ENCODE results near the gene KRTDAP. TPM values are rescaled to one million over a fixed set of nuclear protein-coding genes. Genes with fewer than 3 reads are reported as not detected.

Gene KRTDAP
- total RNA-seq, 2 experiments from 2014 or later = not detected

- ATAC-seq (peak; percentile 90), DNase-seq (peak; percentile 61)
- H3K4me1 Mint-ChIP-seq = peaks cover 52% of the 10 kb centered on the region
- CTCF ChIA-PET = interaction anchor here (1.2 to 4.8 kb wide), 3 partner anchors 11 to 98 kb away, joined by 6 to 20 read pairs (median 11); no protein-coding TSS in a partner anchor
- peaks cover 2% of the 10 kb centered on the region for H3K36me3 Mint-ChIP-seq
- H3K9me3 Mint-ChIP-seq (ENCODE audit: low read depth) = no peaks in the 10 kb centered on the region
- H3K27ac Mint-ChIP-seq = peak overlapping the region; percentile 60
- peak overlapping the region; percentile 17 for H3K4me3 Mint-ChIP-seq
- peaks cover 35% of the 10 kb centered on the region for H3K27me3 Mint-ChIP-seq
Observed at GRCh38 chr19:35451338-35452096, 38.7 kb downstream of the KRTDAP start.

GRCh38 chr19:35449359-35450043, 40.8 kb downstream of the KRTDAP start:
- no peaks in the 10 kb centered on the region for H3K9me3 Mint-ChIP-seq (ENCODE audit: low read depth)
- no peak overlapping the region for H3K4me3 Mint-ChIP-seq
- H3K27ac Mint-ChIP-seq = no peak overlapping the region
- DNase-seq (no peak), ATAC-seq (no peak)
- H3K4me1 Mint-ChIP-seq = peaks cover 60% of the 10 kb centered on the region
- CTCF ChIA-PET = interaction anchor here (0.8 to 4.8 kb wide), 4 partner anchors 45 to 96 kb away, joined by 3 to 20 read pairs (median 4); no protein-coding TSS in a partner anchor
- H3K36me3 Mint-ChIP-seq = peaks cover 2% of the 10 kb centered on the region
- peaks cover 35% of the 10 kb centered on the region for H3K27me3 Mint-ChIP-seq

- Mint-ChIP-seq H3K4me1 (peaks cover 60% of the 10 kb centered on the region), H3K27ac (no peak within 1 kb of the TSS), H3K9me3 (ENCODE audit: low read depth) (no peaks in the 10 kb centered on the region), H3K27me3 (peaks cover 32% of the 10 kb centered on the region), H3K36me3 (no peaks in the 10 kb centered on the region), H3K4me3 (no peak within 1 kb of the TSS)
- ATAC-seq = no peak
- DNase-seq = no peak
- CTCF ChIA-PET = interaction anchor here (1.1 to 1.8 kb wide), 4 partner anchors 13 to 63 kb away, joined by 3 to 4 read pairs (median 4); no protein-coding TSS in a partner anchor
Observed at GRCh38 chr19:35447606-35448469, 42.4 kb downstream of the KRTDAP start, which contains the start of gene FFAR2. Gene FFAR2 (plus strand): TSS chr19:35448257. CDS start chr19:35449715, 1,458 bp downstream.

- Mint-ChIP-seq H3K36me3 (no peaks in the 10 kb centered on the region), H3K9me3 (ENCODE audit: low read depth) (no peaks in the 10 kb centered on the region), H3K4me1 (peaks cover 46% of the 10 kb centered on the region), H3K27ac (peak overlapping the region; percentile 35), H3K27me3 (peaks cover 27% of the 10 kb centered on the region), H3K4me3 (no peak overlapping the region)
- CTCF ChIA-PET = interaction anchor here (0.5 to 1.7 kb wide), 5 partner anchors 11 to 111 kb away, joined by 3 to 5 read pairs (median 3); no protein-coding TSS in a partner anchor
- DNase-seq (peak; percentile 70), ATAC-seq (peak; percentile 94)
Observed at GRCh38 chr19:35445826-35446593, 44.3 kb downstream of the KRTDAP start.

GRCh38 chr19:35444735-35445134, 45.5 kb downstream of the KRTDAP start:
- Mint-ChIP-seq H3K4me3 (no peak overlapping the region), H3K9me3 (ENCODE audit: low read depth) (no peaks in the 10 kb centered on the region), H3K4me1 (peaks cover 39% of the 10 kb centered on the region), H3K36me3 (no peaks in the 10 kb centered on the region), H3K27ac (no peak overlapping the region), H3K27me3 (peaks cover 20% of the 10 kb centered on the region)
- ATAC-seq (no peak), DNase-seq (no peak)
- CTCF ChIA-PET = interaction anchor here (1.2 to 1.7 kb wide), 2 partner anchors 18 to 50 kb away, joined by 3 to 5 read pairs; no protein-coding TSS in a partner anchor

GRCh38 chr19:35442091-35442490, 48.2 kb downstream of the KRTDAP start:
- ATAC-seq (no peak), DNase-seq (no peak)
- Mint-ChIP-seq H3K4me3 (no peak overlapping the region), H3K36me3 (no peaks in the 10 kb centered on the region), H3K4me1 (peaks cover 25% of the 10 kb centered on the region), H3K27ac (no peak overlapping the region), H3K27me3 (peaks cover 17% of the 10 kb centered on the region), H3K9me3 (ENCODE audit: low read depth) (no peaks in the 10 kb centered on the region)
- CTCF ChIA-PET = interaction anchor here (1.0 kb wide), 1 partner anchor 21 kb away, joined by 4 read pairs; no protein-coding TSS in a partner anchor

GRCh38 chr19:35439921-35440320, 50.3 kb downstream of the KRTDAP start:
- peaks cover 14% of the 10 kb centered on the region for H3K27me3 Mint-ChIP-seq
- DNase-seq = no peak
- H3K9me3 Mint-ChIP-seq (ENCODE audit: low read depth) = no peaks in the 10 kb centered on the region
- H3K27ac Mint-ChIP-seq = no peak overlapping the region
- CTCF ChIA-PET = no interaction called here
- no peaks in the 10 kb centered on the region for H3K36me3 Mint-ChIP-seq
- ATAC-seq = no peak
- H3K4me3 Mint-ChIP-seq = no peak overlapping the region
- H3K4me1 Mint-ChIP-seq = peaks cover 22% of the 10 kb centered on the region

GRCh38 chr19:35438527-35438926, 51.7 kb downstream of the KRTDAP start:
- Mint-ChIP-seq H3K4me1 (peaks cover 20% of the 10 kb centered on the region), H3K4me3 (no peak overlapping the region), H3K27ac (no peak overlapping the region), H3K27me3 (peaks cover 21% of the 10 kb centered on the region), H3K9me3 (ENCODE audit: low read depth) (no peaks in the 10 kb centered on the region), H3K36me3 (no peaks in the 10 kb centered on the region)
- ATAC-seq (no peak), DNase-seq (no peak)
- CTCF ChIA-PET = interaction anchor here (1.2 kb wide), 1 partner anchor 57 kb away, joined by 3 read pairs; no protein-coding TSS in a partner anchor

GRCh38 chr19:35438096-35438495, 52.2 kb downstream of the KRTDAP start:
- Mint-ChIP-seq H3K27ac (no peak overlapping the region), H3K27me3 (peaks cover 23% of the 10 kb centered on the region), H3K4me1 (peaks cover 20% of the 10 kb centered on the region), H3K9me3 (ENCODE audit: low read depth) (no peaks in the 10 kb centered on the region), H3K36me3 (no peaks in the 10 kb centered on the region), H3K4me3 (no peak overlapping the region)
- ATAC-seq (no peak), DNase-seq (no peak)
- CTCF ChIA-PET = interaction anchor here (1.2 kb wide), 1 partner anchor 57 kb away, joined by 3 read pairs; no protein-coding TSS in a partner anchor

GRCh38 chr19:35437406-35437951, 52.8 kb downstream of the KRTDAP start:
- ATAC-seq (no peak), DNase-seq (no peak)
- CTCF ChIA-PET = interaction anchor here (0.9 to 1.2 kb wide), 2 partner anchors 31 to 58 kb away, joined by 3 read pairs; no protein-coding TSS in a partner anchor
- peaks cover 23% of the 10 kb centered on the region for H3K27me3 Mint-ChIP-seq
- H3K9me3 Mint-ChIP-seq (ENCODE audit: low read depth) = no peaks in the 10 kb centered on the region
- H3K4me1 Mint-ChIP-seq = peaks cover 20% of the 10 kb centered on the region
- H3K4me3 Mint-ChIP-seq = no peak overlapping the region
- no peaks in the 10 kb centered on the region for H3K36me3 Mint-ChIP-seq
- H3K27ac Mint-ChIP-seq = no peak overlapping the region

All from activated CD8-positive, alpha-beta memory T cell treated with anti-CD3 and anti-CD28 coated beads, Interleukin-2, amount 10 ng/mL, durations not matched to agents 7 days and 5 days (primary cell).